HG02943 (cell line): ENCODE results near the gene SLC43A2.
A peak's percentile ranks its signal among the peaks of the same experiment; 100 is the strongest.

ENCODE experiments used
- ATAC-seq: cut with Tn5 transposase; IDR thresholded peaks from one replicate; pipeline ENCODE4 v1.9.1; 2021; ENCODE audit warnings: mild to moderate bottlenecking, low read depth, moderate library complexity; ENCODE audit not compliant: unreplicated experiment

The SLC43A2 gene

DNA sequence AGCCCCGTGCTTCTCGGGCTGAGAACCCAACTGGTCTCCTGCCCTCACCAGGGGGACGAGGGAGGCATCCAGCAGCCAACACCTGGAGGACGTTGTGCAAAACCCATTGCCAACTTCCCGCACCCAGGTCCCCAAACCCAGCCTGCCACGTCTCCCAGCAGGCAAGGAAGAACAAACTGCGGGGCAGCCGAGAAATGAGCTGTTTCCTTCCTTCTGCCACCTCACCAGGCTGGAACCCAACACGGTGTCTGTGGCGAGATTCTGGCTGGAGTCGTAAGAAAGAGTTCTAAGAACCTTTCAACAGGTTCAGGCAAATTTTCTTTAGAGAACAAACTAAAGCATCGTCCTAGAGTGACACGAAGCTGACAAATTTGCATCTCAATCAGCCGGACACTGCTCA, 3.6 kb downstream of the SLC43A2 start:
- ATAC-seq = no peak

DNA sequence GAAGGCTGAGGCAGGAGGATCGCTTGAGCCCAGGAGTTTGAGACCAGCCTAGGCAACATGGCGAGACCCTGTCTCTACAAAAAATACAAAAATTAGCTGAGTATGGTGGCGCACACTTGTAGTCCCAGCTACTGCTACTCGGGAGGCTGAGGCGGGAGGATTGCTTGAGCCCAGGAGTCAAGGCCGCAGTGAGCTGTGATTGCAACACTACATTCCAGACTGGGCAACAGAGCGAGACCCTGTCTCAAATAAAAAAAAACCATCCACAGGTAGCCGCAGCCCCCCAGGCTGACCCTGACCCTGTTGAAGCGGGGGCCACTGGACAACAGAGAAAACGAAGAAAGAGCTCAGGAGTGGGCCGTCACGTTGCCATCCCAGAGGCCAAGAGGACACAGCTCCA, 4.0 kb downstream of the SLC43A2 start:
- no peak for ATAC-seq

- ATAC-seq = no peak
These were observed 5.5 kb downstream of the SLC43A2 start for GRCh38 chr17:1623057-1623630.

DNA sequence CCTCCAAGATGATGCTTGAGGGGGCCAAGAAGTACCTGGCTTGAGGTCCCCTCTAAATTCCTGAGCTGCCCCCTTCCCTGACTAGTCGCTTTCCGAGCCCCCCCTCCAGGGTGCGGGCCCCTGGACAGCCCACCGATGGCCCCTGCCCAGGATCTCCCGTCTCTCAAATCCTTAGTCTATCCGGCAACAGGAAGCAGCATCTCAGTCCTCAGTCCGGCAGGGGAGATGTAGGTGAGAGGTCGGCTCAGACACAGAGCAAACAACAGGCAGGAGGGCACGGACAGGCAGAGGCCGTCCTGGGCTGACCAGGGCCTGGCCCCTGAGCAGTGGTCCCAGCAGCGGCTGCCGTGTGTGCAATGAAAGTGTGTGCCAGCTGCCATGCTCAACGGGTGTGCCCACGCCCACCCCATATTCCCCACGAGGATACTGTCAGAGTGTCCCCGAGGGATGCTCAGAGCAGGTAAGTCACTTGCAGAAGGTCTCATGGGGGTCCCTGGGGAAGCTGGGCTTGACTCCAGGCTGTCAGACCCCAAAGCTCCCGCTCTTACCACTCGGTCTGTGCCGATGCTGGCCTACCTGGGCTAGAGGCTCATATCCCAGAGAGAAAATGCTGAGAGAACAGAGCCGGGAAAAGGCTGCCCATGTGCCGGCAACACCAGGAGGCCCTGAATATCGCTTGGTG, 7.2 kb downstream of the SLC43A2 start:
- ATAC-seq = no peak

- no peak for ATAC-seq
These were observed 8.1 kb downstream of the SLC43A2 start for GRCh38 chr17:1620486-1620885.

- ATAC-seq = no peak
These were observed 10.9 kb downstream of the SLC43A2 start for GRCh38 chr17:1617620-1618174.

- ATAC-seq = no peak
These were observed 12.5 kb downstream of the SLC43A2 start for GRCh38 chr17:1616101-1616500.

GRCh38 chr17:1612400-1612799, 16.2 kb downstream of the SLC43A2 start:
- ATAC-seq = no peak

DNA sequence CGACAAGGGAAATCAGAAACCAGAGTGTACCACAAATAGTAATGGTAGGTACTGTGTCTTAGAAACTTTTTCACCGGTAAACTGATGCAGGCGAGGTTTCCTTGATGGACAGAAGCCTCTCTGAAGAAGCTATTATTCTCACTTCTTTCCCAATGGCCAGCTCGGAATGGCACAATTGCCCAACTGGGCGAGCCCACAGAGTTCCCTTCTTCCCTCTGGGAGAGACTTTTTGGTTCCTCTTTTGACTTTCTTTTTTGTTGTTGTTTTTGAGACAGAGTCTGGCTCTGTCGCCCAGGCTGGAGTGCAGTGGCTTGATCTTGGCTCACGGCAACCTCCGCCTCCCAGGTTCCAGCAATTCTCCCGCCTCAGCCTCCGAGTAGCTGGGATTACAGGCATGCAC, 16.9 kb downstream of the SLC43A2 start:
- no peak for ATAC-seq

GRCh38 chr17:1608676-1609075, 20.0 kb downstream of the SLC43A2 start:
- no peak for ATAC-seq

GRCh38 chr17:1607971-1608320, 20.7 kb downstream of the SLC43A2 start:
- ATAC-seq = no peak

DNA sequence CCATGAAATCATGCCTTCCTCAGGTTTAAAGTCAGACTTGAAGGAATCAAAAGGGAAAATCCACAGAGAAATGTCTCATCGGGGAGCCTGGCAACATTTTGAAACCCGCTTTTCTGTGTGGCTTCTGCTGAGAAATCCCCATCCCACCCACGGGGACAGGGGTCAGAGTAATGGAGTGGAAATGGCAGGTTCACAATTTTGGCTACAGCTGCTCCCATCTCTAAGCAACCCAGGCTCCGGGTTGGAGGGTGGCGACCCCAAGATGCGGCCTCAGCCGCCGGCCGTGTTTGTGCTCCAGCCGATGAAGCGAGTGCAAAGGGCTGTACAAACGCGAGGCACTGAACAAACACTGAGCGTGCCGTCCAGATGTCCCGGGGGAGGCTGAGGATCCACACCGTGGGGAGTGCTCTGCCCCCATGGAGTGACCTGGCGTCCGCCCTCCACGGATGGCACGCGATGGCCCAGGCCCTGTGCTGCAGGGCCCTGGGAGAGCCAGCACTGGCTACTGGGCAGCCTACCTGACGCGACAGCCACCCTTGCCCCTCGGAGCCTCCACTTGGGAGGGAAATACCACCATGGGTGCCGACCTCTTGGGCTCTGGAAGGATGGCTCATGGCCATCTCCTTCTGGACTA, 22.2 kb downstream of the SLC43A2 start:
- no peak for ATAC-seq

GRCh38 chr17:1605681-1606351, 22.8 kb downstream of the SLC43A2 start:
- ATAC-seq = no peak

GRCh38 chr17:1604831-1605528, 23.7 kb downstream of the SLC43A2 start:
- no peak for ATAC-seq

- ATAC-seq = no peak
These were observed 27.1 kb downstream of the SLC43A2 start for GRCh38 chr17:1601571-1601970.

DNA sequence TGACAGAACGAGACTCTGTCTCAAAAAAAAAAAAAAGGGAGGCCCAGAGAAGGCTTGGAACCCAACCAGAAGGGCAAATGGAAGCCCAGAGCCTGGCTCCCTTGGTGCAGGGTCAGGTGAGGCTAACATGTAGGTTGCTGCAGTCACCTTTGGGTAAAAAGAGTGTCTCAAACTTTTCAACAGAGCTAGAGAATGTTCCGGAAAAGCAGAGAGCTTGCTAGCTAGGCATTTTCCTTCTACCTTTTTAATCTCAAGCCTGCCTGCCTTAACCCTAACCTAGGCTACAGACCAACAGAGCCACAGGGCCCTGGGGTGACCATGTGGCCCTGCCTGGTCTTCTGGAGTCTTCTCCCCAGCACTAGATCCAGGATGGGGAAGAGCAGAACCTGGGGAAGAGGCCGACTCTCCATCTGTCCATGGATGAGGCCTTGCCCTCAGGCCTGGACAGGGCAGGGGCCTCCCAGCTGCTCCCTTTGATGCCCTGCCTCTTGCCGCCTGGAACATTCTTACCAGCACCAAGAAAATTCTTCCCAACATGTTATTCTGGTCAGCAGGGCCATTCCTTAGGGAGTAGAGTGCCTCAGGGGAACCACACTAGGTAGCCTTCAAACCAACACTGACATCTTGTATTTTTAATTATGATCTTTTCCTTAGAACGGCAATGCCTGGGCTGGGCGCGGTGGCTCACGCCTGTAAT, 30.1 kb downstream of the SLC43A2 start:
- no peak for ATAC-seq

DNA sequence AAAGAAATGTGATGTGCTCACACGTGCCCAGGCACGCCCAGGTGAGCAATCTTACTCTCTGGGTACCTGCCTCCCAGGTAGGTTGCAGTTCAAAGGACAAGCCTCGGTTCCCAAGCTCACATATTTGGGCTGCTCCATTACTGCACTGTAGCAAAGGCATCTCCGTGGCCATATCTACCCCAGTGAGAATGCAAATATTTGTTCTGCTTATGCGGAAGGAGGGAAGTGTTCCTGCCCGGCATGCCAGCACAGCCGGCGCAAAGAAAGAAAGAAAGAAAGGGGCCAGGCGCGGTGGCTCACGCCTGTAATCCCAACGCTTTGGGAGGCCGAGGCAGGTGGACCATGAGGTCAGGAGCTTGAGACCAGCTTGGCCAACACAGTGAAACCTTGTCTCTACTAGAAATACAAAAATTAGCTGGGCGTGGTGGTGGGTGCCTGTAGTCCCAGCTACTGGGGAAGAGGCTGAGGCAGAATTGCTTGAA, 30.7 kb downstream of the SLC43A2 start:
- ATAC-seq = no peak

GRCh38 chr17:1593630-1593931, 35.1 kb downstream of the SLC43A2 start:
- no peak for ATAC-seq

- peak; percentile 72 for ATAC-seq
These were observed 35.6 kb downstream of the SLC43A2 start for GRCh38 chr17:1592751-1593629.
